Raji (cell line): Measurements from ENCODE around the gene DLL4.

ENCODE experiments used
- POLR2A ChIP-seq: IDR thresholded peaks from 2 replicates; pipeline ENCODE4 v1.6.1; 2011; ENCODE audit warnings: low read depth, low read length, control low read depth; ENCODE audit not compliant: insufficient read depth

The DLL4 gene

DNA sequence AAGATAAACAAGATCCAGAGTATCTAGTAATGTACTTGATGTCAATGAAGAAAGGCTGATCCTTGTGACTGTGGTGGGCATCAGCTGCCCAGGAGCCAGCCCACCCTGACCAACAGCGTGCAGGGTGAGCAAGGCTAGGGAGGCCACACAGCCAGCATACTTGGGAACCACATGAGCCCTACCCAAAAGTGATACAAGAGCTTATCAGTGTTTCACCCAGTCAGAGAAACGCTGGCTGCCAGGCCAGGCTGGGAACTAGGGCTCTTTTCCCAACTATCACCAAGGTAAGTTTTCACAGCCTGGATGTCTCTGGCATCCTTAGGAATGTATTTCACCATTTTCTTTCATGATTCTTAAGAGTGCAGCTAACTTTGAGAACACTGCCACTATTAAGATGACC, 49.0 kb downstream of the DLL4 start:
- TF ChIP-seq POLR2A, result no peak

DNA sequence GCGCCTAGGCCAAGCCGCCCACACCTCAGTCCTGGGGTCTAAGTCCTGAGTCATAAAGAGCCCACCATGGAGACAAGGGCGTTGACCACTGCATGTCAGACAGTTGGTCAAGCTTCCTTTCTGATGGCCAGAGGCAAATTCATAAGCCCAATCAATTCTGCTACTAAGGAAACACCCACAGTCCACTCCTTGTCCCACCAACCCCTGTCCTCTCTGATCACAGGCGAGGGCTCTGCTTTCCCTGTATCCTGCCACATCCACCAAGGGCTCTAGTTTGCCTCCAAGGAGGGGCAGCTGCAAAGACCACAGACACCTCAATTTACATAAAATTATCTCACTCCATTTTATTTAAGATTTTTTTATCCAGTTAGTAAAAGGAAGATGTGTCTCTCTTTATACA, 49.4 kb downstream of the DLL4 start:
- TF ChIP-seq POLR2A, result no peak

- no peak for TF ChIP-seq POLR2A
Observed at GRCh38 chr15:40981186-40981585, 52.0 kb downstream of the DLL4 start.

GRCh38 chr15:40982855-40983254, 53.7 kb downstream of the DLL4 start:
- no peak for TF ChIP-seq POLR2A

GRCh38 chr15:40984406-40984805, 55.3 kb downstream of the DLL4 start:
- no peak for TF ChIP-seq POLR2A

DNA sequence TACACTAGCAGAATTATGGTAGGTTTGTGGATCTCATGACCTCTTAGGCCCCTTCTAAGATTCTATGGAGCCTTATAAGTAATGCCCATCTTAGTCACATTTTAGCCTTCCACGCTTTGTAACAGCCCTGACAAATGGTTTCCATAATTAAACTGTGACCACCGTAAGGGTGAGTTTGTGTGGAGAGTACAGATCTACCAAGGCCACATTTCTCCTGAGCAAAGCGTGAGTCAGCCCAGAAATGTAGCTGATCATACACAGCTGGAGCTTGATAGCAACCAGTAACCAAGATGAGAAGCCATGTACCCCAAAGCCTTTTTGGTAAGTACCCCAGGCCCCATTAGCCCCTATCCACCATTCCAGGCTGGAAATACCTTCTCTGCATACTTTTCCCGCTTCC, 55.8 kb downstream of the DLL4 start:
- no peak for TF ChIP-seq POLR2A

- TF ChIP-seq POLR2A, result no peak
Observed at GRCh38 chr15:40985541-40986330, 56.6 kb downstream of the DLL4 start.

- no peak for TF ChIP-seq POLR2A
Observed at GRCh38 chr15:40986820-40987219, 57.7 kb downstream of the DLL4 start.

GRCh38 chr15:40988156-40988555, 59.0 kb downstream of the DLL4 start:
- no peak for TF ChIP-seq POLR2A
